Stimulated activated CD4-positive, alpha-beta T cell treated with anti-CD3 and anti-CD28 coated beads, Interleukin-15, amount 100 ng/mL, for 48 hours (primary cell): ENCODE results near the gene CRBN.
A peak's percentile ranks its signal among the peaks of the same experiment; 100 is the strongest.

Source experiments
- DNase-seq, 2 donors: peaks; one replicate each; pipeline ENCODE4 v3.0.0-alpha.2; 2020; ENCODE audit warnings: low read depth in 2 of 2

Gene CRBN

GRCh38 chr3:3179407-3180094 is at the start of gene CRBN:
TSS of gene CRBN (minus strand) at chr3:3179691. CDS start at chr3:3179687, 4 bp downstream.
- DNase-seq = peak; percentile 70 to 85

- no peak for DNase-seq
Measured at GRCh38 chr3:3227640-3228039, 48.1 kb upstream of the CRBN start.

DNA sequence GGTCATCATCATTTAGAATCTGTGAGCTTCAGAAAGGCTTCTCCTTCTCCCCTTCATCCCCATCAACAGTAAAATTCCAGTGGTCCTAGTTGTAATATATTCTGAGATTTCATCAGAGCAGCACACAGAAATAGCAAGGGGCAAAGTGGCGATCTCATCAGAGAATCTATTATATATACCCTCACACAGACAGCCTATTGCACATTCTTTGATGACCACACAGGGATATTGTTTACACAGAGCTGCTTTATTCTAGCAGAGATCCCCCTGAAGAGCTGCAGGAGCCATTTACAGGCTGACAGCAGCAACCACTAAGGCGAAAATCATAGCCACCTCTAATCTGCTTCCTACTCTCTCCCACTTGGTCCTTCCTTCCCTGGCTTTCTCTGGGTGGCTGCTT is 42.0 kb upstream of the CRBN start:
- no peak for DNase-seq

GRCh38 chr3:3216401-3216800 is 36.9 kb upstream of the CRBN start:
- DNase-seq = no peak

- no peak for DNase-seq
Measured at GRCh38 chr3:3212781-3213440, 33.4 kb upstream of the CRBN start.

DNA sequence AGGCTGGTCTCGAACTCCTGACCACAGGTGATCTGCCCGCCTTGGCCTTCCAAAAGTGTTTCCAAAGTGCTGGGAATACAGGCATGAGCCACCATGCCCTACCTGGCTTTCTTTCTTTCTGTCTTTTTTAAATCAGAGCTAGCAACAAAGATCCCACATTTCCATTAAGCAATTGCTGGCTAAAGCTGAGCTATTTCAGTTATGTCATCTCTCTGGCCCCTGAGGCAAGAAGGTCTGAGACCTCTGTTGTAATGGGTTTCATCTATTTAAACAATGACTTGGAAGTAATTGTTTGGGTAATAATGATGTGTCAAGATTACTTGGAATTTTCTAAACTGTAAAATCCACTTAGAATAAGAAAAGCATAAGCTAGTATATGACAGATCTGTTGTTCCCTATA is 30.2 kb upstream of the CRBN start:
- no peak for DNase-seq

- DNase-seq = no peak
Measured at GRCh38 chr3:3209057-3209456, 29.6 kb upstream of the CRBN start.

DNA sequence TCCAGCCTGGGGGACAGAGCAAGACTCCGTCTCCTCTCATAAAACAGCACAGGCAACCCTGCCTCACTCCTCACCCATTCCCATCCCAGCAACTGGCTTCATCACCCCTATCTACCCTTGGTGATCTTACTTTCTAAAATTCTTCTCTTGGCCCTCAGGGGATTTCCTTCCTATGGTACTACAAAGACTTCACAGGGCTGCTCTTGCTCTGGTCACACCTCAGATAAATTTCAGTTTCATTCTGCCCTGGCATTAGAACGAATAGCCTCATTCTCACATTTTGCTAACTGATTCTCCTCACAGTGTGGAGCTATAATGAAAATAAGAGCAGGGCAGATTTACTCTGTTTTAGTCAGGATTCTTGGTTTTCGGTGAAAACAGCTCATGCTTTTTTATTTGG is 22.1 kb upstream of the CRBN start:
- DNase-seq = no peak

- DNase-seq = no peak
Measured at GRCh38 chr3:3200632-3201212, 21.2 kb upstream of the CRBN start.

- no peak for DNase-seq
Measured at GRCh38 chr3:3199306-3199705, 19.8 kb upstream of the CRBN start.

DNA sequence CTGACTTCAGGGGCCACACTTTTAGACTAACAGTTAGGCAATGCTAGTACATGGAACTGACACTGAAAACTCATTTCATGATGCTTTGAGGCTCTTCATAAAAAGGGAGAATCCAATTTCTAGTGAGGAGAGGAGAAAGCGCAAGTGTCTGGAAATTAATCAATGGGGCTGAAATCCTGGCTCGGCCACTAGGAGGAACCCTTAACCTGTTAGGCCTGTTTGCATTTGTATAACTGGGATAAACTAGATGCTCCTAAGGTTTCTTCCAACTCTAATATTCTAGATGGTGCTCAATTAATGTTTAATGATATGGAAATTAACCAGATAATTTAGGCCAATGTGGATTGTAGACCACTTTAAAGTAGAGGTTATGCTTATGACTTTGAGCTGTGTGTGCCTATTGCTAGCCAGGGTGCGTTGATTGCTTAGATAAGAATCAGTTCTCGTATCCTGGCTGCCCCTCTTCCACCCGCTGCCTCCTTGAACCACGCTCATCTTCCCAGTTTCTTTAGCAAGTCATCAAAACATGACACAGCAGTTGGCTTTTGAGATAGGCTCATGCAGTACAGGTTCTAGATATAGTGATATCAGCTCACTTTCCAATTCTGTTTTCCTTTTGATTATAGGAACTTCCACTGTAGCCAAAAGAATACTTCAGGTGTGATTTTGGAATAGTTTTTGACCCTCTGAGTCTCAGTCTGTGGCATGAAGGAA is 16.8 kb upstream of the CRBN start:
- DNase-seq = no peak

- DNase-seq = no peak
Measured at GRCh38 chr3:3194861-3195260, 15.4 kb upstream of the CRBN start.

- no peak for DNase-seq
Measured at GRCh38 chr3:3192286-3192675, 12.8 kb upstream of the CRBN start.

DNA sequence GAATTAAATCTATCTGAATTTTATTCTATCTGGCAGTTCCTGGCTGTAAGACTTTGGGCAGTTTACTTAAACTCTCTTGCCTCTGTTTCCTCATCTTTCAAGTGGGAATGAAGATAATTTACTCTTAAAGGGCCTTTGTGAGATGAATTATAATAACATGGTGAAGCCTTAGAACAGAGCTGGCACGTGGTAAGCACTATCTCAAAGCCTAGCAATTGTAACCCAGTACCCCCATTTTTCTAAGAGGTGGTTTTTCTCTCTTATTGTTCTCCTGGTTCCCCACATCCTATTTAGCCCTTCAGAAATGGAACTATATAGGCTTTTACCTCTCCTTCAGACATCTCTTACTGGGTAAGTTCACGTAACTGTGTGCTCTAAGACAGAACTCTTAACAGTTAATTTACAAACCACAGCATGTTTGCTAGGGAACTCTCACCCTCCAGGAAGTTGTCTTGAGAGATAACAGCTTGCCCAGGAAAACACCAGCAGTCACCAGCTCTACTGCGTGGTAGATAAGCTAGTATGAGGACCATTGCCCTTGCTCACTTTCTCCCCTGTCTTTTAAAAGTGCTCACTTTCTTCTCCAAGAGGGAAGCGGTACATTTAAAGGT is 12.3 kb upstream of the CRBN start:
- DNase-seq = no peak

- no peak for DNase-seq
Measured at GRCh38 chr3:3189961-3190360, 10.5 kb upstream of the CRBN start.

DNA sequence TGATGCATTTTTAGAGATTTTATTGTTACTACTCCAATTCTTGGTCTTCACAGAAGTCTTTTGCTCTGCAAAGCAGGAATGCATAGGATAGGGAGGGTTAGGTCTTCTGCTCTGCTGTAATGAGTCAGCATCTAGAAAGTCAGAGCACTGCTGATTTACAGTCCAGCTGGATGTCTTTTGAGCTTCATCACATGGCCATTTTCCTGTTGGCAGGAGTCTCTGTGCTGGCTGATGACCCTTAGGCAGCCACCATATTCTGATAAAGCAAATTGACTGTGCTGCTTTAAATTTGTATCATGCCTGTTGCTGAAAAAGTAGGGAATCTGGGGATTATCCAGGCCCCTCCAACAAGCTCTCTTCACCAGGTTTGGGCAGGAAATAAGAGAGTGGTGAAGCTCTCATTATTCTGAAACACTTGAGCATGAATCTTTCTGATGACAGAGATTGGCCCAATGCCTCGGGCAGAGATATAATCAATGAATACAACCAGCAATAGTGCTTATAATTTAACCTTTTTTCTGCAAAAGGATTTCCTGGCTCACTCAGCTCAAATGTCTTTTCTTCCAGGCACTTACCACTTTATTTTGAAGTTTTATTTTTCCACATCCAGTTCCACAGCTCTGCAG is 9.7 kb upstream of the CRBN start:
- no peak for DNase-seq

DNA sequence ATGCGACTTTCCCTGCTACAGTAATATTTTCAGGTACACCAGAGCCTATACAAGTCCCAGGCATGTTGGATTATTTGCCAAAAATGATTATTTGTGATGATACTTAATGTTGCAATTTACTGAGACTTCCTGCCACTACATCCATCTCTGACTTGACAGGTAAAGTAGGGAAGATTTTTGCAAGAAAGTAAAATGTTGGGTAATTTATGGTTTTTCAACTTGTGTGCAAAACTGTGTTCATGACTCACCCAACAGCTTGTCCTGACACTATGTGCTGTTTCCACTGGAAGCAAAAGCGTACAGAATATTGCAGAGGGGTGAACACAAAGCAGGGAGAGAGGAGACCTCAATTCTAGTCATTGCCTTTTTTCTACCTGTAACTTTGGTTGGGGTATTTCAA is 5.4 kb upstream of the CRBN start:
- no peak for DNase-seq

DNA sequence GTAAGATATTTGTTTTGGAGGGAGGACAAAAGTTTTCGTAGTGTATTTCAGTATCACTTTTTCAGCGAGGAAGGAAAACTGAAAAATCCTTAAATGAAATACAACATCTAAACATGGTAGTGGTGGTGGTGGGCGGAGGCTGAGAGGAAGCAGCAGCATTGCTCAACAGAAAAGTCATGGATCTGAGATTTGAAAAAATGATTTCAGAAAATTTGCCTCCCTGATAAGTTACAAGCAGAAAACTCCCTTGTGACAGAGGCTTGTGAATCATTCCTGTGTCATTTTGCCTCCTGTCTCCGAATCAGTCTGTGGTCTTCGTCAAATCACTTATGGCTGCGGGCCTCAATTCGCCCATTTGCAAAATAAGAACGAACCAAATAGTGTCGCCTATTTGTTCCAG is 965 bp upstream of the CRBN start:
- DNase-seq = no peak

DNA sequence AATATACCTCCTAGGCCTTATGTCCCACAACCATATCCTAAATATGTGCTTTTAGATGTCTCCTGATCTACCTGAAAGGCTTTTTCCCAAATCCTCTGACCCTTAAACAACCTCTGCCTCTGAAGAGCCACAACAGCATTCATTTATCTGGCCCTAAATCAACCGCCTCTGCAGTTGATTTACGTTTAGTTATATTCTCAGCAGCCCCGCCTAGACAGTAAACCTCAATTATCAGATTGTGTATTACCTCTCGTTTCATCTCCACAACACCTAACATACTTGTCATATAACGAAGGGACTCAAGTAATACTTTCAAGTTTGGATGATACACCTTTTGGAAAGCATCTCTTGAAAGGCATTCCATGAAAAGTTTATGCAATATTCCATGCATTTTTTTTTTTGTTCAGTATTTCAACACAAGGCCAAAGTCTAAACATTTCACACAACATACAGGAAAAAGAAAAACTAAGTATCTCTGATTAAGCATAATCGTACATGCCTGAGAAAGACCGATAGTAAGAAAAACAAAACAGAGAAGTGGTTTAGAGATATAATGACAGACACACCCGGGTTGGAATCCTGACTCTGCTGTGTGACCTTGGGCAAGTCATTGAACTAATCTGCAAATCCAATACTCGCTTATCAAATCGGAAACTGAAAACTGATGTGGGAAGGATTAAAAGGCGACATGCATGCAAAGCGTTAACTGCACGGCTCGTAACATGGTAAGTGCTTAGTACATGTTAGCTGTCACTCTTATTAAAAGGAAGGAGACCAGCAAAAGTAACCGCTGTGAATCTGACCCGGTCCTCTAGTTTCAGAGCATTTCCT is 778 bp downstream of the CRBN start:
- no peak for DNase-seq

- no peak for DNase-seq
Measured at GRCh38 chr3:3177861-3178497, 1.5 kb downstream of the CRBN start.
